Measurements from ENCODE around the gene IFT122. TPM values are rescaled to one million over a fixed set of nuclear protein-coding genes. Genes with fewer than 3 reads are reported as not detected.

IFT122 gene
- total RNA-seq, 3 donors from 2014 or later, result 43.2 to 60.6 (median 45.8) TPM

- H3K9me3 ChIP-seq, result no peaks in the 10 kb centered on the region
- TF ChIP-seq POLR2A (IDR thresholded peaks at IDR 0.05) (no peak), POLR2AphosphoS5 (IDR thresholded peaks at IDR 0.05) (no peak)
- TF ChIP-seq, protein P1, sequence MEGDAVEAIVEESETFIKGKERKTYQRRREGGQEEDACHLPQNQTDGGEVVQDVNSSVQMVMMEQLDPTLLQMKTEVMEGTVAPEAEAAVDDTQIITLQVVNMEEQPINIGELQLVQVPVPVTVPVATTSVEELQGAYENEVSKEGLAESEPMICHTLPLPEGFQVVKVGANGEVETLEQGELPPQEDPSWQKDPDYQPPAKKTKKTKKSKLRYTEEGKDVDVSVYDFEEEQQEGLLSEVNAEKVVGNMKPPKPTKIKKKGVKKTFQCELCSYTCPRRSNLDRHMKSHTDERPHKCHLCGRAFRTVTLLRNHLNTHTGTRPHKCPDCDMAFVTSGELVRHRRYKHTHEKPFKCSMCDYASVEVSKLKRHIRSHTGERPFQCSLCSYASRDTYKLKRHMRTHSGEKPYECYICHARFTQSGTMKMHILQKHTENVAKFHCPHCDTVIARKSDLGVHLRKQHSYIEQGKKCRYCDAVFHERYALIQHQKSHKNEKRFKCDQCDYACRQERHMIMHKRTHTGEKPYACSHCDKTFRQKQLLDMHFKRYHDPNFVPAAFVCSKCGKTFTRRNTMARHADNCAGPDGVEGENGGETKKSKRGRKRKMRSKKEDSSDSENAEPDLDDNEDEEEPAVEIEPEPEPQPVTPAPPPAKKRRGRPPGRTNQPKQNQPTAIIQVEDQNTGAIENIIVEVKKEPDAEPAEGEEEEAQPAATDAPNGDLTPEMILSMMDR (IDR thresholded peaks at IDR 0.05), result no peak
- intact Hi-C loops (cut with DNase I; ENCODE audit: low total_unique reads), result no loop called here
- peak overlapping the region; percentile 38 to 69 (median 58) for H3K4me3 ChIP-seq
- H3K27me3 ChIP-seq, result no peaks in the 10 kb centered on the region
- H3K36me3 ChIP-seq, result no peaks in the 10 kb centered on the region
- no peak overlapping the region for H3K27ac ChIP-seq
- H3K4me1 ChIP-seq, result no peaks in the 10 kb centered on the region
- DNase-seq (ENCODE audit: low spot score in 2 of 2), result no peak
Observed at GRCh38 chr3:129428007-129428375, 12.0 kb upstream of the IFT122 start.

GRCh38 chr3:129428376-129429079 lies 11.5 kb upstream of the IFT122 start, which contains the start of gene EFCAB12:
Gene EFCAB12 (minus strand): TSS chr3:129428636. CDS start chr3:129428488, 148 bp downstream.
- H3K27ac ChIP-seq, result peak within 1 kb of the TSS; percentile 66 to 69
- peak; percentile 93 to 96 for DNase-seq (ENCODE audit: low spot score in 2 of 2)
- H3K9me3 ChIP-seq, result no peaks in the 10 kb centered on the region
- H3K4me3 ChIP-seq, result peak within 1 kb of the TSS; percentile 38 to 69 (median 58)
- no peaks in the 10 kb centered on the region for H3K36me3 ChIP-seq
- H3K27me3 ChIP-seq, result no peaks in the 10 kb centered on the region
- H3K4me1 ChIP-seq, result no peaks in the 10 kb centered on the region
- TF ChIP-seq, protein P1 (IDR thresholded peaks at IDR 0.05), result no peak
- TF ChIP-seq POLR2AphosphoS5 (IDR thresholded peaks at IDR 0.05), result peak; percentile 26 to 38 (median 35)
- intact Hi-C loops (cut with DNase I; ENCODE audit: low total_unique reads), result no loop called here

DNA sequence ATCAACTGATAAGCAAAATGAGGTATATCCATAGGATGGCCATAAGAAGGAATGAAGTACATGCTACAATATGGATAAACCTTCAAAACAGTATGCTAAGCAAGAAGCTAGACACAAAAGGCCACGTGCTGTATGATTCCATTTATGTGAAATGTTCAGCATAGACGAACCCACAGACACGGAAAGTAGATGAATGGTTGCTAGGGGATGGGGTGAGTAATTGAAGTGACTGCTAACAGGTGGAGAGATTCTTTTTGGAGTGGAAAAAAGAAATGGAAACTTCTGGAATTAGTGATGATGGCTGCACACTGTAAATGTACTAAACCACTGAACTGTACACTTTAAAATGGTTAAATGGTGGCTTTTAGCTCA lies 11.0 kb upstream of the IFT122 start:
- intact Hi-C loops (cut with DNase I; ENCODE audit: low total_unique reads), result no loop called here
- Histone ChIP-seq H3K9me3 (no peaks in the 10 kb centered on the region), H3K27ac (peak overlapping the region; percentile 66 to 69), H3K4me3 (peak overlapping the region in 2 of 3 donors; percentile 58 to 69), H3K36me3 (peaks cover under 1% of the 10 kb centered on the region), H3K4me1 (peaks cover 0 to under 1% of the 10 kb centered on the region in 2 donors), H3K27me3 (no peaks in the 10 kb centered on the region)
- TF ChIP-seq, protein P1 (IDR thresholded peaks at IDR 0.05), result no peak
- DNase-seq (ENCODE audit: low spot score in 2 of 2), result no peak

DNA sequence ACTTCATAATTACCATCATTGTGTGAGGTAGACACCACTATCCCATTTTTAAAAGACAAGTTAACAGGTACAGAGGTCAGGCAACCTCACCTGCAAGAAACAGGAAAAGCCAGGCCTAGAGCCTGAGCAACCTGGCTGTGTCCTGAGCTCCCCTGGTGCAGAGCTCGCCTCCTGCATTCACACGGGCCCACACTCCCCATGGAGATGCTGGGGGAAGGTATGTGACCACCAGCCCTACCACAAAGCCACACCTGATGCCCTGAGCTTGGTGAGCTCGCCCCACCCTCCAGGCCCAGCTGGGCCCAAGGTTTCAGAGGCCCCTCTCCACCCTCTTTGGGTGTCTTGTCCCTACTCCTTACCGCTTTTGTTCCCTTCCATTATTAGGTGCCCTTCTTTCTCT lies 10.4 kb upstream of the IFT122 start:
- H3K4me1 ChIP-seq, result peaks cover 0 to 5% of the 10 kb centered on the region in 2 donors
- intact Hi-C loops (cut with DNase I; ENCODE audit: low total_unique reads), result no loop called here
- no peak for DNase-seq (ENCODE audit: low spot score in 2 of 2)
- no peaks in the 10 kb centered on the region for H3K27me3 ChIP-seq
- no peaks in the 10 kb centered on the region for H3K9me3 ChIP-seq
- H3K4me3 ChIP-seq, result no peak overlapping the region
- peaks cover 5% of the 10 kb centered on the region for H3K36me3 ChIP-seq
- H3K27ac ChIP-seq, result no peak overlapping the region
- TF ChIP-seq POLR2AphosphoS5 (IDR thresholded peaks at IDR 0.05), result no peak
- no peak for TF ChIP-seq POLR2A (IDR thresholded peaks at IDR 0.05)
- TF ChIP-seq, protein P1 (IDR thresholded peaks at IDR 0.05), result no peak

- Histone ChIP-seq H3K4me1 (peaks cover 0 to 5% of the 10 kb centered on the region in 2 donors), H3K9me3 (no peaks in the 10 kb centered on the region), H3K27ac (no peak overlapping the region), H3K36me3 (peaks cover 5% of the 10 kb centered on the region), H3K4me3 (no peak overlapping the region), H3K27me3 (no peaks in the 10 kb centered on the region)
- intact Hi-C loops (cut with DNase I; ENCODE audit: low total_unique reads), result no loop called here
- TF ChIP-seq POLR2A (IDR thresholded peaks at IDR 0.05) (no peak), POLR2AphosphoS5 (IDR thresholded peaks at IDR 0.05) (no peak)
- TF ChIP-seq, protein P1 (IDR thresholded peaks at IDR 0.05), result no peak
- DNase-seq (ENCODE audit: low spot score in 2 of 2), result no peak
Observed at GRCh38 chr3:129432036-129432435, 8.0 kb upstream of the IFT122 start.
